CD14-positive monocyte (primary cell): ENCODE results near the gene ETV4. TPM values are rescaled to one million over a fixed set of nuclear protein-coding genes. Genes with fewer than 3 reads are reported as not detected.

ENCODE experiments used
- DNase-seq, 3 donors: peaks; one replicate each; pipeline ENCODE4 v3.0.0-alpha.2; 2011 to 2022
- H2AFZ ChIP-seq: 2 replicates; pipeline ENCODE4 v1.6.0; 2012; ENCODE audit warnings: mild to moderate bottlenecking, low read depth, low read length, inconsistent platforms; ENCODE audit not compliant: insufficient read depth, poor library complexity, severe bottlenecking
- H3K27ac ChIP-seq, 2 donors: 1 replicate in 1 of 2; 2 replicates in 1 of 2; pipeline ENCODE4 v1.5.1; 2012 to 2013; ENCODE audit warnings: low read length in 2 of 2, control low read depth in 1 of 2, inconsistent platforms in 1 of 2, low read depth in 1 of 2, mild to moderate bottlenecking in 1 of 2
- H3K27me3 ChIP-seq, 2 donors: one replicate each; pipeline versions ENCODE4 v1.6.0 to v1.6.1; 2011 to 2013; ENCODE audit warnings: low read length in 2 of 2; ENCODE audit not compliant: control insufficient read depth in 2 of 2, insufficient read depth in 2 of 2
- H3K36me3 ChIP-seq, 2 donors: replicated peaks in 1 of 2; 1 replicate in 1 of 2; 2 replicates in 1 of 2; pipeline versions ENCODE4 v1.5.1 to v1.6.1; 2012 to 2013; ENCODE audit warnings: low read length in 2 of 2, control low read depth in 1 of 2, inconsistent platforms in 1 of 2, mild to moderate bottlenecking in 1 of 2; ENCODE audit not compliant: insufficient read depth in 2 of 2, control insufficient read depth in 1 of 2
- H3K4me1 ChIP-seq, 2 donors: 1 replicate in 1 of 2; 2 replicates in 1 of 2; pipeline versions ENCODE4 v1.5.1 to v1.6.1; 2012 to 2013; ENCODE audit warnings: low read length in 2 of 2, control low read depth in 1 of 2, inconsistent platforms in 1 of 2, mild to moderate bottlenecking in 1 of 2, moderate library complexity in 1 of 2; ENCODE audit not compliant: insufficient read depth in 2 of 2, control insufficient read depth in 1 of 2
- H3K4me2 ChIP-seq: replicated peaks from 2 replicates; pipeline ENCODE3; 2012; ENCODE audit warnings: low read length, moderate library complexity, mild to moderate bottlenecking; ENCODE audit not compliant: poor library complexity, severe bottlenecking; ENCODE audit errors: extremely low read depth
- H3K4me3 ChIP-seq, 3 experiments: fragments of 200-600 bp in 1 of 3; sonication (generic) in 1 of 3; replicated peaks in 1 of 3; 1 replicate in 2 of 3; 2 replicates in 1 of 3; pipeline ENCODE4 v1.5.1; 2011 to 2013; ENCODE audit warnings: low read length in 3 of 3, mild to moderate bottlenecking in 3 of 3, control low read depth in 2 of 3, low read depth in 2 of 3, inconsistent platforms in 1 of 3, moderate library complexity in 1 of 3
- H3K79me2 ChIP-seq: 2 replicates; pipeline ENCODE4 v1.6.0; 2012; ENCODE audit warnings: mild to moderate bottlenecking, control low read depth, inconsistent platforms, low read length, moderate library complexity; ENCODE audit not compliant: insufficient read depth
- H3K9ac ChIP-seq: 2 replicates; pipeline ENCODE4 v1.6.0; 2017; ENCODE audit warnings: low read length, mild to moderate bottlenecking; ENCODE audit not compliant: insufficient read depth, poor library complexity, severe bottlenecking
- H3K9me3 ChIP-seq, 2 donors: replicated peaks in 1 of 2; 1 replicate in 1 of 2; 2 replicates in 1 of 2; pipeline versions ENCODE4 v1.5.1 to v1.6.1; 2012 to 2013; ENCODE audit warnings: low read length in 2 of 2, control low read depth in 1 of 2; ENCODE audit not compliant: control insufficient read depth in 1 of 2, insufficient read depth in 1 of 2
- H4K20me1 ChIP-seq: 2 replicates; pipeline ENCODE4 v1.6.0; 2012; ENCODE audit warnings: mild to moderate bottlenecking, low read length, control low read depth, moderate library complexity; ENCODE audit not compliant: insufficient read depth
- H3K27ac Mint-ChIP-seq, 7 donors: one replicate each; pipeline ENCODE4 v1.8.0; 2020; ENCODE audit warnings: mild to moderate bottlenecking in 7 of 7, mixed read lengths in 7 of 7, moderate library complexity in 6 of 7, inconsistent platforms in 2 of 7
- H3K27me3 Mint-ChIP-seq, 3 donors: one replicate each; pipeline ENCODE4 v1.8.0; 2021 to 2022; ENCODE audit warnings: low read depth in 3 of 3, mild to moderate bottlenecking in 3 of 3, mixed read lengths in 3 of 3, moderate library complexity in 3 of 3, inconsistent platforms in 1 of 3
- H3K36me3 Mint-ChIP-seq, 2 donors: one replicate each; pipeline ENCODE4 v1.8.0; 2020; ENCODE audit warnings: mixed read lengths in 2 of 2, inconsistent platforms in 1 of 2, mild to moderate bottlenecking in 1 of 2
- H3K4me1 Mint-ChIP-seq: one replicate; pipeline ENCODE4 v1.8.0; 2020; ENCODE audit warnings: mild to moderate bottlenecking, mixed read lengths
- H3K4me3 Mint-ChIP-seq, 2 donors: one replicate each; pipeline ENCODE4 v1.8.0; 2020; ENCODE audit warnings: mild to moderate bottlenecking in 2 of 2, mixed read lengths in 2 of 2, moderate library complexity in 1 of 2
- H3K9me3 Mint-ChIP-seq, 7 donors: one replicate each; pipeline ENCODE4 v1.8.0; 2020 to 2022; ENCODE audit warnings: mixed read lengths in 7 of 7, mild to moderate bottlenecking in 6 of 7, moderate library complexity in 6 of 7, inconsistent platforms in 2 of 7
- CTCF ChIP-seq: fragments of 200-600 bp; IDR thresholded peaks from one replicate; pipeline ENCODE4 v1.8.0; 2022; ENCODE audit warnings: antibody characterized with exemption, mild to moderate bottlenecking
- WGBS: methylation state at CpG from one replicate; pipeline ENCODE4 v1.1.5; 2013; ENCODE audit warnings: missing lambda C conversion rate; ENCODE audit not compliant: insufficient coverage; 5-methylcytosine and 5-hydroxymethylcytosine counted together
- intact Hi-C, 2 donors: fragments of 100-400 bp; cut with micrococcal nuclease; formaldehyde crosslinking; loops; one replicate each; pipeline versions ENCODE4 v1.15.0 to v1.15.1; 2023
- polyA plus RNA-seq, 3 donors: library from polyadenylated mRNA; depleted of rRNA in 1 of 3; unstranded in 2 of 3; stranded (reverse) in 1 of 3; fragments of 300-500 nt in 2 of 3; fragments of >200 nt in 1 of 3; fragmentation: Illumina TruSeq in 2 of 3; gene quantifications; 1 replicate in 2 of 3; 2 replicates in 1 of 3; pipeline ENCODE4 v1.2.3, GENCODE V29; 2012 to 2021

ETV4 gene
- polyA plus RNA-seq, 3 donors, result not detected

- Histone ChIP-seq H3K36me3 (no peaks in the 10 kb centered on the region), H3K27me3 (peaks cover 0 to 3% of the 10 kb centered on the region in 2 donors), H3K9me3 (no peaks in the 10 kb centered on the region), H3K4me3 (no peak overlapping the region), H3K4me1 (no peaks in the 10 kb centered on the region), H2AFZ (no peak overlapping the region), H4K20me1 (no peaks in the 10 kb centered on the region), H3K79me2 (no peaks in the 10 kb centered on the region), H3K4me2 (no peak overlapping the region), H3K9ac (no peak overlapping the region), H3K27ac (no peak overlapping the region)
- H3K9me3 Mint-ChIP-seq, result no peaks in the 10 kb centered on the region
- 67% methylated on average over 1 of the region's 4 CpGs for WGBS
- no peak for DNase-seq
- peaks cover 19 to 30% (median 30%) of the 10 kb centered on the region in 3 donors for H3K27me3 Mint-ChIP-seq
- H3K4me1 Mint-ChIP-seq, result peaks cover 3% of the 10 kb centered on the region
- H3K27ac Mint-ChIP-seq, result no peak overlapping the region
- no peak for TF ChIP-seq CTCF
- intact Hi-C loops, result loop anchor here in 1 of 2 donors (5.0 kb wide), 1 partner anchor 186 kb away; no protein-coding TSS in a partner anchor
- H3K4me3 Mint-ChIP-seq, result no peak overlapping the region
- H3K36me3 Mint-ChIP-seq, result no peaks in the 10 kb centered on the region
Observed at GRCh38 chr17:43581130-43581529, 35.0 kb upstream of the ETV4 start.

DNA sequence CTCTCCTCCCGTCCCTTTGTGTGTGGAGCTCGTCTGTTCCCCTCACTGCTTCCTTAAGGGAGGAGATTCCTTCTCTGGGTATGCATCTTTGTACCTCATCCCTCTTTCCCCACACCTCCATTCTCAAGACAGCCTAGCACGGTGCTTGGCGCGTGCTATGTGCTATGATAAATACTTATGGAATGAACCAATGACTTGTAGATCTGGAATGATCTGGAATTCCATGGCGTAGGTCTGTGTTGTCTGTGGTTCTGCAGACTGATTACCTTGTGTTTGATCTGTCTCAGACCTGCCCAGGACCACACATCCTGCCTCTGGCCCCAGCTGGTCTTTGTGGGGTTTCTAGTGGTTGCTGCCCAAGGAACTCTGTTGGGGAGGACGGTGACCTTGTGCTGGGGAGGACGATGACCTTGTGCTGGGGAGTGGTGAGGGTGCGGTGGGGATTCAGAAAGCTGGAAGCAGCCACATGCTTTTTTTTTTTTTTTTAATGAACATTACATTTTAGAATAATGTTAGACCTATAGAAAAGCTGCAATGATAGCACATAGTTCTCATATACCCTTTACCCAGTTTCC, 33.5 kb upstream of the ETV4 start:
- TF ChIP-seq CTCF, result no peak
- Mint-ChIP-seq H3K4me3 (no peak overlapping the region), H3K27me3 (peaks cover 20 to 34% (median 30%) of the 10 kb centered on the region in 3 donors), H3K27ac (no peak overlapping the region), H3K36me3 (no peaks in the 10 kb centered on the region), H3K9me3 (no peaks in the 10 kb centered on the region), H3K4me1 (peaks cover 3% of the 10 kb centered on the region)
- no peaks in the 10 kb centered on the region for H4K20me1 ChIP-seq
- no peak overlapping the region for H3K4me3 ChIP-seq
- no peak overlapping the region for H3K27ac ChIP-seq
- no peaks in the 10 kb centered on the region for H3K4me1 ChIP-seq
- no peak overlapping the region for H3K4me2 ChIP-seq
- no CpG with 5 or more reads among the region's 9 CpGs for WGBS
- no peak for DNase-seq
- H3K36me3 ChIP-seq, result no peaks in the 10 kb centered on the region
- intact Hi-C loops, result loop anchor here (5.0 kb wide), 2 partner anchors 183 to 188 kb away; no protein-coding TSS in a partner anchor
- no peak overlapping the region for H3K9ac ChIP-seq
- H3K27me3 ChIP-seq, result peaks cover 0 to 3% of the 10 kb centered on the region in 2 donors
- H3K79me2 ChIP-seq, result no peaks in the 10 kb centered on the region
- no peaks in the 10 kb centered on the region for H3K9me3 ChIP-seq
- no peak overlapping the region for H2AFZ ChIP-seq
